AG10803 (cell line): ENCODE data around the gene UBP1.

ENCODE experiments used
- DNase-seq: peaks from one replicate; pipeline ENCODE4 v3.0.0; 2010; ENCODE audit warnings: low read depth
- H3K4me3 ChIP-seq: 2 replicates; pipeline ENCODE4 v1.5.1; 2011; ENCODE audit warnings: mild to moderate bottlenecking, low read length, control low read depth
- CTCF ChIP-seq: conservative IDR thresholded peaks from 2 replicates; pipeline ENCODE4 v1.5.1; 2011; ENCODE audit warnings: mild to moderate bottlenecking, low read length, control low read depth, inconsistent platforms

The UBP1 gene

GRCh38 chr3:33389908-33390307, 50.3 kb downstream of the UBP1 start:
- no peak for DNase-seq
- no peak for TF ChIP-seq CTCF
- no peak overlapping the region for H3K4me3 ChIP-seq

GRCh38 chr3:33388374-33389100, 51.7 kb downstream of the UBP1 start:
- no peak for TF ChIP-seq CTCF

GRCh38 chr3:33386631-33387030, 53.6 kb downstream of the UBP1 start:
- DNase-seq, result no peak
- H3K4me3 ChIP-seq, result no peak overlapping the region
- TF ChIP-seq CTCF, result no peak

More at GRCh38 chr3:33388374-33389100, 51.7 kb downstream of the UBP1 start:
- no peak for DNase-seq
- no peak overlapping the region for H3K4me3 ChIP-seq

GRCh38 chr3:33385423-33385822, 54.8 kb downstream of the UBP1 start:
- DNase-seq, result no peak
- no peak overlapping the region for H3K4me3 ChIP-seq
- no peak for TF ChIP-seq CTCF

- no peak for TF ChIP-seq CTCF
- no peak overlapping the region for H3K4me3 ChIP-seq
- DNase-seq, result no peak
Observed at GRCh38 chr3:33383951-33384350, 56.3 kb downstream of the UBP1 start.

GRCh38 chr3:33380653-33381052, 59.6 kb downstream of the UBP1 start:
- TF ChIP-seq CTCF, result no peak
- no peak for DNase-seq
- H3K4me3 ChIP-seq, result no peak overlapping the region

- DNase-seq, result peak; percentile 68
- TF ChIP-seq CTCF, result no peak
- H3K4me3 ChIP-seq, result no peak overlapping the region
Observed at GRCh38 chr3:33377931-33378330, 62.3 kb downstream of the UBP1 start.
